Thymus (tissue), 11 donors: Measurements from ENCODE around the gene TAOK3. TPM values are rescaled to one million over a fixed set of nuclear protein-coding genes. Genes with fewer than 3 reads are reported as not detected.
"Not testable (repeated sequence)": the region's sequence is repeated elsewhere in the genome, so short reads cannot be mapped to it uniquely, and the experiment has no call there.

Experiments used
- DNase-seq, 9 donors: peaks; one replicate each; pipeline ENCODE4 v3.0.0-alpha.2; 2013; ENCODE audit warnings: low spot score in 9 of 9, low read depth in 6 of 9, missing footprints in 1 of 9
- H3K27ac ChIP-seq, 2 donors: one replicate each; pipeline ENCODE4 v1.5.1; 2013; ENCODE audit warnings: control low read depth in 1 of 2, low read depth in 1 of 2, low read length in 1 of 2, mild to moderate bottlenecking in 1 of 2, moderate library complexity in 1 of 2
- H3K27me3 ChIP-seq, 2 donors: one replicate each; pipeline ENCODE4 v1.5.1; 2013; ENCODE audit warnings: low read length in 1 of 2; ENCODE audit not compliant: control insufficient read depth in 2 of 2, insufficient read depth in 1 of 2
- H3K36me3 ChIP-seq, 2 donors: one replicate each; pipeline ENCODE4 v1.5.1; 2013; ENCODE audit warnings: low read length in 1 of 2, mild to moderate bottlenecking in 1 of 2, moderate library complexity in 1 of 2; ENCODE audit not compliant: control insufficient read depth in 2 of 2, insufficient read depth in 2 of 2
- H3K4me1 ChIP-seq, 2 donors: one replicate each; pipeline ENCODE4 v1.5.1; 2013; ENCODE audit warnings: low read length in 2 of 2; ENCODE audit not compliant: control insufficient read depth in 2 of 2, insufficient read depth in 2 of 2
- H3K4me3 ChIP-seq, 2 donors: one replicate each; pipeline ENCODE4 v1.5.1; 2013; ENCODE audit warnings: low read length in 2 of 2, control low read depth in 1 of 2, mild to moderate bottlenecking in 1 of 2
- H3K9me3 ChIP-seq, 2 donors: one replicate each; pipeline ENCODE4 v1.5.1; 2013; ENCODE audit warnings: low read length in 1 of 2, mild to moderate bottlenecking in 1 of 2; ENCODE audit not compliant: control insufficient read depth in 2 of 2, insufficient read depth in 1 of 2
- WGBS: extraction: QIAGEN DNeasy Blood & Tissue Kit; methylation state at CpG from one replicate; pipeline ENCODE4 v1.1.7; 2013; 5-methylcytosine and 5-hydroxymethylcytosine counted together
- polyA plus RNA-seq: library from polyadenylated mRNA; stranded (reverse); fragments of 200-250 nt; gene quantifications from one replicate; pipeline ENCODE4 v1.2.3, GENCODE V29; 2013
- total RNA-seq: library from RNA; stranded (reverse); fragments of 120-200 nt; gene quantifications from one replicate; pipeline ENCODE4 v1.2.4, GENCODE V29; 2013
- donor health status: healthy.

The TAOK3 gene
- total and polyA plus RNA-seq, 2 donors, result 16.8 to 35.4 TPM

- WGBS, result 98% methylated on average over 4 of the region's 4 CpGs
Measured at GRCh38 chr12:118354503-118354902, 18.2 kb downstream of the TAOK3 start.

DNA sequence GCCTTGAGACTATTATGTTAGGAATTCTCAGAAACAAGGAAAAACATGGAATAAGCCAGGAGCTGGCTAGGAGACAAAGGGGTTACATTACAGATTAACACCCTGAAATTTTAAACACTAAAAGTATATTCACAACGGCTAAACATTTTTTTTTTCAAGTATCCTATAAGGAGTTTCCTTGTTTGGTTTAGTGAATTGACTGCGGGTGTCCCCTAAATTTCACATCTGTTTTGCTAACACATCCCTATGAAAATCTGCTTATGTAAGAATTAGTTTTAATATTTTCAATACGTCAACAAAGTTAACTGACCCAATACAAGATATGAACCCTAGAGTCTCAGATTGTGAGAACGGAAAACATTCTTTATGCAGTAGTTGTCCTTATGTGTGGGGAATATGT is 19.0 kb downstream of the TAOK3 start:
- no peak for DNase-seq
- Histone ChIP-seq H3K27ac (no peak overlapping the region), H3K4me1 (peaks cover 0 to 6% of the 10 kb centered on the region in 2 donors), H3K9me3 (peaks cover 2 to 5% of the 10 kb centered on the region in 2 donors), H3K4me3 (no peak overlapping the region), H3K36me3 (no peaks in the 10 kb centered on the region), H3K27me3 (no peaks in the 10 kb centered on the region)
- WGBS, result 99% methylated on average over 4 of the region's 4 CpGs

More at GRCh38 chr12:118354503-118354902, 18.2 kb downstream of the TAOK3 start:
- H3K4me1 ChIP-seq, H3K4me3 ChIP-seq, DNase-seq, H3K36me3 ChIP-seq, H3K9me3 ChIP-seq, H3K27ac ChIP-seq, H3K27me3 ChIP-seq: not testable (repeated sequence)

GRCh38 chr12:118350908-118351559 is 21.7 kb downstream of the TAOK3 start:
- Histone ChIP-seq H3K27me3 (no peaks in the 10 kb centered on the region), H3K4me1 (no peaks in the 10 kb centered on the region), H3K4me3 (no peak overlapping the region), H3K27ac (no peak overlapping the region), H3K36me3 (no peaks in the 10 kb centered on the region), H3K9me3 (peaks cover 2 to 5% of the 10 kb centered on the region in 2 donors)
- WGBS, result 97% methylated on average over 6 of the region's 6 CpGs
- no peak for DNase-seq

DNA sequence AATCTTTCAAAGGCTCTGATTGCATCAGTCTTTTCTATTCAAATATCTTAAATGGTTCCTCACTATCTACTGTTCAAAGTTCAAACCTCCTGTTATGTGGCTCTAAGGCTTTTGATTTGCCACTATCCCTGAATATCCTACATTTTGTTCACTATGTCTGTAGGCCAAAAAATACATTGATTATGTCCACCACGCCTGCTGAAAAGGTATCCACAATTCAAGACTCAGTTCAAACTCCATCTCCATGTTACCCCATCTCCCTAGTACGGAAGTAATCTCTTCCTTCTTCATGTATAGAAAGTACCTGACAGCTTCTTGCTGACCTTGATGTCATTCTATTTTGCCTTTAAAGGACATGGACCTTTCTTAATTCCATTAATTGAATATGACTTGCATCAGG is 24.8 kb downstream of the TAOK3 start:
- DNase-seq, result no peak
- H3K27ac ChIP-seq, result no peak overlapping the region
- no peak overlapping the region for H3K4me3 ChIP-seq
- H3K27me3 ChIP-seq, result no peaks in the 10 kb centered on the region
- H3K4me1 ChIP-seq, result no peaks in the 10 kb centered on the region
- H3K9me3 ChIP-seq, result no peaks in the 10 kb centered on the region
- no peaks in the 10 kb centered on the region for H3K36me3 ChIP-seq
- WGBS, result 94% methylated on average over 2 of the region's 2 CpGs

DNA sequence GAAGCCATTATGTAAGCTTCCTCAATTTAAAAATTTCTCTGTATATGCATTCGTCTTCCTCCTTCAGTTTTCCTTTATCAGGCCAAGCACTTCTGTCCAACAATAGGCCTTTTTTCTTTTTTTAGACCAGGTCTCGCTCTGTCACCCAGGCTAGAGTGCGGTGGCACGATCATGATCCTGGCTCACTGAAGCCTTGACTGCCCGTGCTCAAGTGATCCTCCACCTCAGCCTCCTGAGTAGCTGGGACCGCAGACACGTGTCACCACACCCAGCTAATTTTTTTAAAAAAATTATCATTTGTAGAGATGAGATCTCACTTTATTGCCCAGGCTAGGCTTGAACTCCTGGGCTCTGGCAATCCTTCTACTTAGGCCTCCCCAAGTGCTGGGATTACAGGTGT is 25.8 kb downstream of the TAOK3 start:
- H3K4me3 ChIP-seq, result no peak overlapping the region
- 80% methylated on average over 7 of the region's 7 CpGs for WGBS
- no peaks in the 10 kb centered on the region for H3K36me3 ChIP-seq

DNA sequence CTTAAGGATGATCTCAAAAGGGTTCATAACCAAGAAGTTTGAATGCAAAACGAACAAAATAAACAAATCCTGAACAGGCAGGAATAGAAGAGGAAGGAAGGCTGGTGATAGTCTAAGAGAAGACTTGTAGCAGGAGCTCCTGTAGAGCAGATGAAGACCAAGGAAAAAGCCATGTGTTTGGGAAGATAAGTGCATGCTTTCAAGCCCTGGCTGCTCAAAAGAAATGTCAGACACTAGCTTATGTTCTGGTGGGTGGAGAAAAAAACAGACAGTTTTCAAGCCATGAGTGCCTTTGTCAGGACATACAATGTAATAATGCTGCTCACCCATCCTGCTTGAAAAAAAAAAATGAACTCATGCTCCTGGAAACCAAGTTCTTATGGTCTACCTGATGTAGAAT is 27.4 kb downstream of the TAOK3 start:
- Histone ChIP-seq H3K9me3 (no peaks in the 10 kb centered on the region), H3K27ac (no peak overlapping the region), H3K27me3 (no peaks in the 10 kb centered on the region), H3K36me3 (no peaks in the 10 kb centered on the region), H3K4me1 (no peaks in the 10 kb centered on the region), H3K4me3 (no peak overlapping the region)
- no peak for DNase-seq
- WGBS, result 24% methylated on average over 1 of the region's 1 CpG

More for the DNA sequence above, 25.8 kb downstream of the TAOK3 start:
- no peaks in the 10 kb centered on the region for H3K9me3 ChIP-seq
- no peaks in the 10 kb centered on the region for H3K4me1 ChIP-seq
- DNase-seq, result no peak
- no peaks in the 10 kb centered on the region for H3K27me3 ChIP-seq
- H3K27ac ChIP-seq, result no peak overlapping the region

DNA sequence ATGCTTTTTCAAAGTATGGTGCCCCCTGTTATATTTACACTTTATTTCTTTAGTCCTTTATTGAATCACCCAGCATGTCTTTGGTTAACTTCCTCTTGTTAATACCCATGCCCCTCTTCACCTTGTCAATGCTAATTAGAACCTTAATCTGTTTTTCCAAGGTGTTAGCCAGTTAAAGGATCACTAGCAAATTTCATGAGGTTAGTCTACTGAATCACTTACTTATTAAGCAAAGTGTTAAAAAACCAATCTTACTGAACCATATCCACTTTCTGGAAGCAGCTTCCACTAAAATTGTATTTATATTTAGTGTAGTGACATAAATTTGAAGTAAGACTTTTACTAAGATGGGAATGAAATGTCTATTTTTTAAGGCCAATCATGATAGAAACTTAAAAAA is 27.9 kb downstream of the TAOK3 start:
- H3K27ac ChIP-seq, result no peak overlapping the region
- no peaks in the 10 kb centered on the region for H3K4me1 ChIP-seq
- H3K9me3 ChIP-seq, result no peaks in the 10 kb centered on the region
- no peaks in the 10 kb centered on the region for H3K36me3 ChIP-seq
- DNase-seq, result no peak
- no peak overlapping the region for H3K4me3 ChIP-seq
- no peaks in the 10 kb centered on the region for H3K27me3 ChIP-seq

DNA sequence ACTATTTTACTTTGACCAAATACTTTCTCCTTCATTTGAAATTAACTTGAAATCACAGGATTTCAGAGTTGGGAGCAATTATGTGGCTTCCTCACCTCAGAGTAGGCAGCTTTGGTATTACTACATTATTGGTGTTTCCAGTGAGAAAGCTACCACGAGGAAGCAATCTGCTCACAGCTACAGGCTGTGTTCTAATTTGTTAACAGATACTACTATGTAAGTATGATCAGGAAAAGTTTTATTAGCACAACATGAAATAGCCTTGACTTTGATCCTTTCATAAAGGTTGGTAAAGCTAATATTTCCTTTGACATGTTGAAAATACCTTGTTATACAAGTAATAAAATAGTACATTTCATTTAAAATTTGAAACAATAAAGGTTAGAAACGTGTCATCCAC is 30.6 kb downstream of the TAOK3 start:
- H3K9me3 ChIP-seq, result no peaks in the 10 kb centered on the region
- no peaks in the 10 kb centered on the region for H3K4me1 ChIP-seq
- no peaks in the 10 kb centered on the region for H3K36me3 ChIP-seq
- H3K27ac ChIP-seq, result no peak overlapping the region
- no peak for DNase-seq
- no peaks in the 10 kb centered on the region for H3K27me3 ChIP-seq
- H3K4me3 ChIP-seq, result no peak overlapping the region
- WGBS, result 70% methylated on average over 2 of the region's 2 CpGs

- no peaks in the 10 kb centered on the region for H3K9me3 ChIP-seq
- H3K4me1 ChIP-seq, result no peaks in the 10 kb centered on the region
- peaks cover 0 to 2% of the 10 kb centered on the region in 2 donors for H3K36me3 ChIP-seq
- H3K27ac ChIP-seq, result no peak overlapping the region
- WGBS, result 96% methylated on average over 6 of the region's 6 CpGs
- H3K27me3 ChIP-seq, result no peaks in the 10 kb centered on the region
- no peak for DNase-seq
- H3K4me3 ChIP-seq, result no peak overlapping the region
Measured at GRCh38 chr12:118337194-118337838, 35.4 kb downstream of the TAOK3 start.
